ENCODE data around the gene EPSTI1. TPM values are rescaled to one million over a fixed set of nuclear protein-coding genes. Genes with fewer than 3 reads are reported as not detected.

The EPSTI1 gene
- total and polyA plus RNA-seq, 12 donors: 1.8 to 31.3 (median 3.7) TPM

- DNase-seq (no peak), ATAC-seq (no peak)
- intact Hi-C loops (cut with DNase I): no loop called here
- Histone ChIP-seq H3K4me3 (no peak overlapping the region), H3K36me3 (peaks cover 0 to 86% (median 2%) of the 10 kb centered on the region in 9 donors), H3K27me3 (no peaks in the 10 kb centered on the region), H3K4me1 (peaks cover 0 to 3% (median 0%) of the 10 kb centered on the region in 9 donors), H3K9me3 (peaks cover 0 to 5% (median 0%) of the 10 kb centered on the region in 11 donors), H3K27ac (no peak overlapping the region)
- WGBS, 2 donors: 33 to 78% methylated on average over 1 of the region's 1 CpG
- no peak for TF ChIP-seq CTCF (IDR thresholded peaks at IDR 0.05)
Observed at GRCh38 chr13:42946927-42947326, 45.1 kb downstream of the EPSTI1 start.

- DNase-seq: no peak
- intact Hi-C loops (cut with DNase I): no loop called here
- Histone ChIP-seq H3K4me3 (no peak overlapping the region), H3K36me3 (peaks cover 0 to 46% (median 5%) of the 10 kb centered on the region in 9 donors), H3K9me3 (peaks cover 0 to 9% (median 0%) of the 10 kb centered on the region in 11 donors), H3K4me1 (no peaks in the 10 kb centered on the region), H3K27me3 (no peaks in the 10 kb centered on the region), H3K27ac (no peak overlapping the region)
- WGBS, 2 donors: 93 to 95% methylated on average over 3 of the region's 3 CpGs
- TF ChIP-seq CTCF (IDR thresholded peaks at IDR 0.05): no peak
- no peak for ATAC-seq
Observed at GRCh38 chr13:42929886-42930535, 62.0 kb downstream of the EPSTI1 start.

DNA sequence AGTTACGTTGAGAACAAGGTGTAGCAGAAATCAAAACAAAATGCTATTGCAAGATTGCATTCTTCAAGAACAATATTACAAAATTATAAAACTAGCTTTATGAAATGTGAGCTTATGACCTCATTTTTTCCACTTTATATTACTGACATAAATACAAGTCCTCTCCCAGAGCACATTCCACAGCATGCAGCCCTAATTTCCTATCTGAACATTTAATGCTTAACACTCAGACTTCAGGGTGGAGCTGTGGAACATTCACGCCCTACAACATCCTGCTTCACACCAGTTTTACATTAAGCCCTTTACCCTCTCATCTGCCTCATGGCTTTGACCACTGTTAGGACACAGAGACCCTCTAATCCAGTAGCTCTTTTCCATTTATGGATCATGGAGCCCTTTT lies 65.5 kb downstream of the EPSTI1 start:
- DNase-seq (no peak), ATAC-seq (no peak)
- no peak overlapping the region for H3K27ac ChIP-seq
- TF ChIP-seq CTCF (IDR thresholded peaks at IDR 0.05): no peak
- H3K4me3 ChIP-seq: no peak overlapping the region
- H3K27me3 ChIP-seq: no peaks in the 10 kb centered on the region
- 84 to 85% methylated on average over 2 of the region's 2 CpGs for WGBS, 2 donors
- H3K9me3 ChIP-seq: peaks cover 0 to 9% (median 0%) of the 10 kb centered on the region in 11 donors
- intact Hi-C loops (cut with DNase I): no loop called here
- peaks cover 0 to 69% (median 5%) of the 10 kb centered on the region in 9 donors for H3K36me3 ChIP-seq
- H3K4me1 ChIP-seq: no peaks in the 10 kb centered on the region

- intact Hi-C loops (cut with DNase I): no loop called here
- ATAC-seq: no peak
- TF ChIP-seq CTCF (IDR thresholded peaks at IDR 0.05): no peak
- no peak for DNase-seq
- peaks cover 0 to 9% (median 0%) of the 10 kb centered on the region in 11 donors for H3K9me3 ChIP-seq
- 94 to 96% methylated on average over 3 of the region's 3 CpGs for WGBS, 2 donors
- peaks cover 0 to 73% (median 5%) of the 10 kb centered on the region in 9 donors for H3K36me3 ChIP-seq
- no peak overlapping the region for H3K4me3 ChIP-seq
- no peaks in the 10 kb centered on the region for H3K4me1 ChIP-seq
- H3K27ac ChIP-seq: no peak overlapping the region
- H3K27me3 ChIP-seq: no peaks in the 10 kb centered on the region
Observed at GRCh38 chr13:42926043-42926442, 66.0 kb downstream of the EPSTI1 start.

Measured in heart right ventricle (tissue), 16 donors.